Testis (tissue), 3 donors: Measurements from ENCODE around the gene FAM161B. TPM values are rescaled to one million over a fixed set of nuclear protein-coding genes. Genes with fewer than 3 reads are reported as not detected.

Experiments used
- DNase-seq: peaks from one replicate; pipeline ENCODE4 v3.0.0-alpha.2; 2019
- H3K27ac ChIP-seq, 2 donors: fragments of 200-600 bp; sonication (generic); one replicate each; pipeline ENCODE4 v1.5.1; 2019
- H3K27me3 ChIP-seq: fragments of 200-600 bp; sonication (generic); one replicate; pipeline ENCODE4 v1.5.1; 2019
- H3K36me3 ChIP-seq: fragments of 200-600 bp; sonication (generic); one replicate; pipeline ENCODE4 v1.5.1; 2017; ENCODE audit warnings: low read depth; ENCODE audit errors: missing control alignments
- H3K4me1 ChIP-seq: fragments of 200-600 bp; sonication (generic); one replicate; pipeline ENCODE4 v1.5.1; 2019
- H3K4me3 ChIP-seq, 2 donors: fragments of 200-600 bp; sonication (generic); one replicate each; pipeline ENCODE4 v1.5.1; 2017 to 2019
- H3K9me3 ChIP-seq: fragments of 200-600 bp; sonication (generic); one replicate; pipeline ENCODE4 v1.5.1; 2017
- CTCF ChIP-seq, 3 experiments: fragments of 450-650 bp in 2 of 3; fragments of 200-600 bp in 1 of 3; sonication (generic) in 1 of 3; IDR thresholded peaks; one replicate each; pipeline ENCODE4 v1.5.1; 2016 to 2019; ENCODE audit warnings: antibody characterized with exemption in 3 of 3, mild to moderate bottlenecking in 2 of 3, moderate library complexity in 1 of 3
- POLR2A ChIP-seq: fragments of 450-650 bp; IDR thresholded peaks from one replicate; pipeline ENCODE4 v1.6.1; 2017; ENCODE audit warnings: antibody characterized with exemption, mild to moderate bottlenecking, moderate library complexity
- WGBS, 2 donors: methylation state at CpG; one replicate each; pipeline ENCODE4 v1.1.5; 2018; 5-methylcytosine and 5-hydroxymethylcytosine counted together
- intact Hi-C: fragments of 100-400 bp; cut with DNase I; formaldehyde crosslinking; loops from one replicate; pipeline ENCODE4 v1.15.1; 2023; ENCODE audit warnings: low total_unique reads
- polyA plus RNA-seq: library from polyadenylated mRNA; stranded (reverse); fragments of 350-450 nt; fragmentation: Illumina TruSeq; extraction: RNeasy Lipid Tissue Mini Kit (QIAGEN cat#74804); gene quantifications from one replicate; pipeline ENCODE4 v1.2.3, GENCODE V29; 2014; ENCODE audit warnings: low read depth, low replicate concordance; ENCODE audit not compliant: insufficient read depth
- small RNA-seq, 2 donors: library from RNA; depleted of rRNA; stranded (forward); fragments of <200 nt; gene quantifications; one replicate each; pipeline ENCODE3, GENCODE V24; 2016
- total RNA-seq, 2 donors: library from RNA; depleted of rRNA; stranded (reverse); fragments of >200 nt; gene quantifications; one replicate each; pipeline ENCODE4 v1.2.3, GENCODE V29; 2016

FAM161B gene
- total and polyA plus RNA-seq, 3 donors from 2014 or later, result 15.0 to 26.0 (median 24.1) TPM

GRCh38 chr14:73886449-73887317, 63.2 kb downstream of the FAM161B start, which contains the start of gene ZNF410:
ZNF410 (plus strand) TSS chr14:73886859; CDS start chr14:73892176, 5,317 bp downstream.
- H3K36me3 ChIP-seq, result no peaks in the 10 kb centered on the region
- H3K9me3 ChIP-seq, result no peaks in the 10 kb centered on the region
- no peaks in the 10 kb centered on the region for H3K27me3 ChIP-seq
- peak within 1 kb of the TSS; percentile 69 to 86 for H3K4me3 ChIP-seq
- TF ChIP-seq POLR2A, result peak; percentile 66
- no peak for TF ChIP-seq CTCF (IDR thresholded peaks at IDR 0.05)
- peak within 1 kb of the TSS; percentile 92 to 93 for H3K27ac ChIP-seq
- H3K4me1 ChIP-seq, result peaks cover 19% of the 10 kb centered on the region
- intact Hi-C loops, result no loop called here
- DNase-seq, result peak; percentile 97
- 1% methylated on average over 31 to 61 of the region's 65 CpGs for WGBS, 2 donors

GRCh38 chr14:73884438-73885190, 65.3 kb downstream of the FAM161B start:
- Histone ChIP-seq H3K27me3 (no peaks in the 10 kb centered on the region), H3K4me1 (peaks cover 19% of the 10 kb centered on the region), H3K4me3 (no peak overlapping the region), H3K27ac (peak overlapping the region; percentile 92 to 93), H3K36me3 (no peaks in the 10 kb centered on the region), H3K9me3 (no peaks in the 10 kb centered on the region)
- 60 to 82% methylated on average over 8 of the region's 8 CpGs for WGBS, 2 donors
- DNase-seq, result no peak
- intact Hi-C loops, result no loop called here
- TF ChIP-seq CTCF (IDR thresholded peaks at IDR 0.05) (no peak), POLR2A (no peak)

Small RNAs within 50 kb of the gene (small RNA-seq; reads per million reads assigned to genes)
- 0 reads per million in 2 donors for gene RF00019

Other genes starting within 250 kb of the FAM161B start
- 10 to 100 TPM; 74.8 to 85.6 TPM for gene PNMA1, start 235.7 kb downstream of the FAM161B start, total RNA-seq
- gene PNMA1, start 235.7 kb downstream of the FAM161B start, polyA plus RNA-seq, result 184 TPM
- gene PTGR2, start 98.3 kb downstream of the FAM161B start, total RNA-seq, result 10 to 100 TPM; 19.1 to 19.4 TPM
- 11.8 TPM for gene PTGR2, start 98.3 kb downstream of the FAM161B start, polyA plus RNA-seq
- 10 to 100 TPM; 85.3 to 92.9 TPM for gene ZNF410, start 63.2 kb downstream of the FAM161B start, total RNA-seq
- 117 TPM for gene ZNF410, start 63.2 kb downstream of the FAM161B start, polyA plus RNA-seq
- gene COQ6, start 208 bp upstream of the FAM161B start, total RNA-seq, result 10 to 100 TPM; 61.0 to 69.8 TPM
- 66.2 TPM for gene COQ6, start 208 bp upstream of the FAM161B start, polyA plus RNA-seq
- 10 to 100 TPM; 20.3 to 39.5 TPM for gene ENTPD5, start 69.2 kb upstream of the FAM161B start, total RNA-seq
- gene ENTPD5, start 69.2 kb upstream of the FAM161B start, polyA plus RNA-seq, result 12.9 TPM
- gene BBOF1, start 69.3 kb upstream of the FAM161B start, total RNA-seq, result 10 to 100 TPM; 25.1 to 40.6 TPM
- 41.6 TPM for gene BBOF1, start 69.3 kb upstream of the FAM161B start, polyA plus RNA-seq
- 10 to 100 TPM; 84.2 to 88.5 TPM for gene ALDH6A1, start 134.4 kb upstream of the FAM161B start, total RNA-seq
- 57.2 TPM for gene ALDH6A1, start 134.4 kb upstream of the FAM161B start, polyA plus RNA-seq
- gene LIN52, start 134.9 kb upstream of the FAM161B start, total RNA-seq, result 10 to 100 TPM; 13.8 to 21.7 TPM
- gene LIN52, start 134.9 kb upstream of the FAM161B start, polyA plus RNA-seq, result 18.9 TPM